GM10266 (cell line): ENCODE data around the gene TSPAN13.

Experiments used
- DNase-seq: peaks from one replicate; pipeline ENCODE4 v3.0.0; 2012; ENCODE audit errors: extremely low spot score
- TF ChIP-seq, protein P1 (sequence below): IDR thresholded peaks from 2 replicates; pipeline ENCODE4 v1.5.1; 2012; ENCODE audit warnings: mild to moderate bottlenecking, low read depth; ENCODE audit not compliant: control insufficient read depth, insufficient read depth; ENCODE audit errors: missing control alignments

The TSPAN13 gene

DNA sequence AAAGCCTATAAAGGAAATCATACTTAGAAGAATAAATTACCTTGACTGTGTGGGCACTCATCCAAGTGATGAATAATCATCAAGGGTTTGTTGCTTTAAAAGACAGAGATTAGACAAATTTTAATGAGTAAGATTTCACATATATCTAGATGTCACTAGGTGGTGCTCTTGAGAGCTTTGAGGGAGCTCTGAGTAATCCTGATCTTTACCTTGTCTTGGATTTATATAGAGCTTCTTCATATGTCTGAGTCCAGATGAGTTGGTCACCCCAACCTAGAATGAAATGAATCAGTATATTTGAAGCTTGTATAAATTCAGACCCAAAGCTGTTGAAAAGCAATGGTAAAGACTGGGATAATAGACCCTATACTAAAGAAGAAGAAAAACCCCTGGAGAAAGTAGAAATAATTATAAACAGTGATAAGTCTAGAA lies 47.6 kb downstream of the TSPAN13 start:
- TF ChIP-seq, protein P1, sequence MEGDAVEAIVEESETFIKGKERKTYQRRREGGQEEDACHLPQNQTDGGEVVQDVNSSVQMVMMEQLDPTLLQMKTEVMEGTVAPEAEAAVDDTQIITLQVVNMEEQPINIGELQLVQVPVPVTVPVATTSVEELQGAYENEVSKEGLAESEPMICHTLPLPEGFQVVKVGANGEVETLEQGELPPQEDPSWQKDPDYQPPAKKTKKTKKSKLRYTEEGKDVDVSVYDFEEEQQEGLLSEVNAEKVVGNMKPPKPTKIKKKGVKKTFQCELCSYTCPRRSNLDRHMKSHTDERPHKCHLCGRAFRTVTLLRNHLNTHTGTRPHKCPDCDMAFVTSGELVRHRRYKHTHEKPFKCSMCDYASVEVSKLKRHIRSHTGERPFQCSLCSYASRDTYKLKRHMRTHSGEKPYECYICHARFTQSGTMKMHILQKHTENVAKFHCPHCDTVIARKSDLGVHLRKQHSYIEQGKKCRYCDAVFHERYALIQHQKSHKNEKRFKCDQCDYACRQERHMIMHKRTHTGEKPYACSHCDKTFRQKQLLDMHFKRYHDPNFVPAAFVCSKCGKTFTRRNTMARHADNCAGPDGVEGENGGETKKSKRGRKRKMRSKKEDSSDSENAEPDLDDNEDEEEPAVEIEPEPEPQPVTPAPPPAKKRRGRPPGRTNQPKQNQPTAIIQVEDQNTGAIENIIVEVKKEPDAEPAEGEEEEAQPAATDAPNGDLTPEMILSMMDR = peak; percentile 54
- DNase-seq = peak; percentile 51

DNA sequence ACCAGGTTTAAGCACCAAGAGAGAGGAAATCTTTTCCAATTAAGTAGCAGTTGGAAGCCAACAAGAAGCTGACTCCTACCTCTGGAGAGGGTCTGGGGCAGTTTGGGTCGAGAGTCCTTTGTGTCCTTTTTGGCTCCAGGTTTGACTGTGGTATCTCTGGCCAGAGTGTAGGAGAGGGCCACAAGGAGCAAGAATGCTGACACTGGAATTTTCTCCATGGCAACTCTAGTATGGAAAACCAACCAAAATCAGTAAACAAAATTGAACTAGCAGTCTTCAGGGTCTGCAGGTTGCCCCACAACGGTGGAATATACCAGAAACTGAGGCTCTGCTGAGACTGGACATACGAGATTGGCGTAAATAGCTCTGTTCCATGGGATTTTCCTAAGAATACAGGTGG lies 48.0 kb downstream of the TSPAN13 start:
- TF ChIP-seq, protein P1 = no peak
- no peak for DNase-seq

DNA sequence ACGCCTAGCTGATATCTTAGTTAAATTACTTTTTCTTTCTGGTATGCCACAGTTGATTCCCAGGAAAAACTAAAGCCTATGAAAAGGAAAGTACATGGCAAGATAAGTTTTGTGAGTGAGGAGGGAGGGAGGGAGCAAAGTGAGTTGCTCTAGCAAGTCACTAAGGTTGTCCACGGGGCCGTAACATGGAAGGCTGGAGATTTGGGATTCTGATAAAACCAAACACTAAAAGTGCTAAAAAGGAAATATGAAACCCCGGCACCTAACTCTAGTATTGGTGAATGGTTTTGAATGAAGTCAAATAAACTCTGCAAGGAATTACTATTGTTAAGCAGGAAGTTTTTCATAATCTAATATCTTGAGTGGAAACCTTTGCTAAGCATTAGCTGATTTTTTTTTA lies 49.6 kb downstream of the TSPAN13 start:
- no peak for DNase-seq
- TF ChIP-seq, protein P1 = no peak

DNA sequence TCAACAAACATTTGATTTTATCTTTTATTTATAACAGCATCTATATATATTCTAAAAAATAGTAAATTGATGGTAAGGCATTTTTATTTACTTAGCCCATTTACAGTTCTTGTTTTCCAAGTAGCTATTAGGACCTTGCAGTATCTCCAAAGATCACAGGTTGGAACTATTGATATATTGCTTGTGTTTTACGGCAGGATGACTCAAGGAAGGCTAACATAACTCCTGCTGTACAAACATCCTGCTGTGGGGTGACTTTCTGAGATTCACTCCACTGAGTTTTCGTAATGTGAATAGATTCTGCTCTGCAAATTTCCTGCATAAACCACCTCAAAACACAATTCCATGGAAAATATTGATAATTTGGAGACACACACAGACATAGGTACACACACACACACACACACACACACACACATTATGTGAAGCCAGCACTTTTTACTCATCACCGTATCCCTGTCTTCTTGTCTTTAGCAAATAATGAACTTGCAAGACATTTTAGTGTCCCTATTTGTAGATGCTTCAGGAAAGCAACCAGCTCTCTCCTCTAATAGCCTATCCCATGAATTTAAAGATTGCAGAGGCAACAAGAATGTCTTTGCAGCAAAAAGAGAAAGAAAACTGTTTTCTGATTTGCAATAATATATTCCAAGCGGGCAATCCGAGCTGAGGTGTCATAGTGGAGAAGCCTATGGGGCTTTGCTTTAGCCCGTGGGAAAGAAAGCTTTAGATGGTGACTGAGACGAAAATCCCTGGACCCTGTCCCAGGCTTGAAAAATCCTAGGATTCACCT lies 50.5 kb downstream of the TSPAN13 start:
- TF ChIP-seq, protein P1 = no peak
- no peak for DNase-seq

DNA sequence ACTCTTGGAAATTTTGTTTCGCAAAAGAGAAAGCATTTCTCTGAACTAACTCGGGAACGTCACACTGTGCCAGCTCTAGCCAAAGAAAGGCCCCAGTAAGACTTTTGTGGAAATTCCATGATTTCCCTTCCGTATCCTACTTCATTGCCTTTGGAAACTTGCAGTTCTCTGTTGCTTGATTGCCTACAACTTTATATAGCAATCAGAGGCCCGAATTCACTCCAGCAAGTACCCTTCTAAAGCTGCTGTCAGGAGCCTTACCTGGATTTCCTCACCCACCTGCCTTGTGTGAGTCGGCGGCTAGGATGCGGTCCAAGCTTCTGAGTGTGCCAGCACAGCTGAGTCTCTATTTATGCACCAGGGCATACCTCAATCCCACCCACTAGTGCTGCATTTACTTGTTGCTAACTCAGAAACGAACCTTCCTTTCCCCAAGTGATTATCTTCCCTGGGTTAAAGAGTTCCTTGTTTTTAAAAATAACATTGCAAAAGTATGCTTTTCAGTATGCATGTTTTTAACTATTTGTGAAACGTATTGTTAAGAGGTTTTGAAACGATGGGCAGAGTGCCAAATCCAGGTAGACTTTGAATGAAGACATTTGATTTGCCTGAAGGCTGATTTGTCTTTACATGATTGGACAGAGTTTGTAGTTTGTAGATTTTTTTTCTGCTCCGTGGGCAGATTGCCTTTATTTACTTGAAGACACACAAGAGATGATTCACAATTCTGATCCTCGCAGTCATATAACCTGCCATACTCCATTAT lies 51.3 kb downstream of the TSPAN13 start, which contains the start of gene AGR2:
TSS of gene AGR2 (minus strand) at position 326 of the 766 bp plus-strand sequence. CDS start 3,203 bp downstream, outside the sequence.
- TF ChIP-seq, protein P1 = no peak
- no peak for DNase-seq

DNA sequence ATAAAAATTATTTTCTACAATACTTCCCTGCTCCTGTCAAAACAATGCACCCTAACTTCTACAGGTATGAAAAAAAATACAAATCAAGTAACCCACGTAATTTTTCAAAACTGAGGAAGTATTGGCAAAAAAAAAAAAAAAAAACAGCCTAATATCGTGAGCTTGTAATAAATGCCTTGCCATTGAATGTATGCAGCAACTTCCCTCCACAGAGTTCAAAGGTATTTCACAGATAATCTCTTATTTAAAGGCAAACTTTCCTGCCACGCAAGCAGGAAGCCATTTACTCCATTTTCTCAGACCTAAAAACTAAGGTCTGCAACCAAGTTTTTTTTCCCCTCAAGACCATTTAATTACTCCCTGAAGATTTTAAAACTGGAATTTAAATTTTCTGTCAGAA lies 51.9 kb downstream of the TSPAN13 start:
- DNase-seq = no peak
- TF ChIP-seq, protein P1 = no peak
